BJ (cell line): ENCODE measurements around the gene ARL5A. TPM values are rescaled to one million over a fixed set of nuclear protein-coding genes. Genes with fewer than 3 reads are reported as not detected.

Experiments used
- CTCF ChIA-PET: fragments of 350-600 bp; formaldehyde crosslinking; extraction: SDS; loops from one replicate; lab custom pipeline; 2021; ENCODE audit warnings: antibody characterized with exemption, inconsistent platforms; lab: Yijun Ruan, JAX
- POLR2A ChIA-PET: fragments of 300-600 bp; sonication (Branson Sonifier 250); formaldehyde crosslinking; extraction: SDS; loops from one replicate; lab custom pipeline; 2021; ENCODE audit warnings: antibody characterized with exemption; lab: Charles Lee
- DNase-seq: peaks from one replicate; pipeline ENCODE4 v3.0.0-alpha.2; 2011; ENCODE audit warnings: low read depth
- H3K27me3 ChIP-seq: 2 replicates; pipeline ENCODE4 v1.6.0; 2011; ENCODE audit warnings: low read length; ENCODE audit not compliant: control insufficient read depth, insufficient read depth
- H3K36me3 ChIP-seq: 2 replicates; pipeline ENCODE4 v1.5.1; 2011; ENCODE audit warnings: low read length; ENCODE audit not compliant: control insufficient read depth, insufficient read depth
- H3K4me3 ChIP-seq: 2 replicates; pipeline ENCODE4 v1.5.1; 2011; ENCODE audit warnings: low read depth, mild to moderate bottlenecking, control low read depth, low read length
- polyA plus RNA-seq: library from polyadenylated mRNA; depleted of rRNA; stranded (reverse); fragments of >200 nt; gene quantifications from 2 replicates; pipeline ENCODE4 v1.2.3, GENCODE V29; 2011
- TF ChIP-seq, protein P1 (sequence below): IDR thresholded peaks from 2 replicates; pipeline ENCODE4 v1.5.1; 2011; ENCODE audit warnings: low read depth, mild to moderate bottlenecking, control low read depth, inconsistent platforms, low read length, moderate library complexity; ENCODE audit not compliant: insufficient read depth

ARL5A gene
- polyA plus RNA-seq, 1 experiment = 9.3 TPM

DNA sequence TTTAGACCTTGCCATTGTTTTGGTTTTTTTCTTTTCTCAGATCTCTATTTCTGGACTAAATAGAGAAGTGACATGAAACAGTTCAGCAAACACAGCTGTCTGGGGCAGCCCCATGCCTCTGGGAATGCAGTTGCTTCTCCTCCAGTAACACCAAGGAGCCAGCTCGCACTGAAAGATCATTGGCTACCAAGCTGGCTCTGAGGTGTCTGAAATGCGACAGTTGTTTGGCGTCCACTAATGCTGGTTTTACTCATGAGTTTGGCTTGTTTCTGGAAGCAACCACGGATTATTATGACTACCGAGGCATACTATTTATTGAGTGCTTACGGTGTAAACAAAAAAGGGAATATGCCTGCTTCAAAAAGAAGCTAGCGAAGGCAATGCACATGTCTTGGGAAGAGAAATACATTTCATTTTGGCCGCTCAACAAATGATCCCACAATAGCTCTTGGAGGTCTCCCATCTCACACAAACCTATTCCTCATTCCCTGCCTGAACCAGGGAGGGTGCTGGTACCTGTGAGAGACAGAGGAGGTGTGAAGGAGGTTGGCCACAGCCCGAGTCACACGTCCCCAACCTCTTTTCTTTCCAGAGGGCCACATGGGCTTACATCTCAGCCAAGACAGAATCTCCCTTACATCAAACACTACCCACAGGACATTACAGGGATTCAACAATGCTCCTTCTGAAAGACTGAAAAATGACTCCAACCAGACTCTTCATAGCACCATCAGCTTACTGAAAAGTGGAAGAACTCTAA, 56.4 kb downstream of the ARL5A start:
- POLR2A ChIA-PET = no interaction called here
- TF ChIP-seq, protein P1, sequence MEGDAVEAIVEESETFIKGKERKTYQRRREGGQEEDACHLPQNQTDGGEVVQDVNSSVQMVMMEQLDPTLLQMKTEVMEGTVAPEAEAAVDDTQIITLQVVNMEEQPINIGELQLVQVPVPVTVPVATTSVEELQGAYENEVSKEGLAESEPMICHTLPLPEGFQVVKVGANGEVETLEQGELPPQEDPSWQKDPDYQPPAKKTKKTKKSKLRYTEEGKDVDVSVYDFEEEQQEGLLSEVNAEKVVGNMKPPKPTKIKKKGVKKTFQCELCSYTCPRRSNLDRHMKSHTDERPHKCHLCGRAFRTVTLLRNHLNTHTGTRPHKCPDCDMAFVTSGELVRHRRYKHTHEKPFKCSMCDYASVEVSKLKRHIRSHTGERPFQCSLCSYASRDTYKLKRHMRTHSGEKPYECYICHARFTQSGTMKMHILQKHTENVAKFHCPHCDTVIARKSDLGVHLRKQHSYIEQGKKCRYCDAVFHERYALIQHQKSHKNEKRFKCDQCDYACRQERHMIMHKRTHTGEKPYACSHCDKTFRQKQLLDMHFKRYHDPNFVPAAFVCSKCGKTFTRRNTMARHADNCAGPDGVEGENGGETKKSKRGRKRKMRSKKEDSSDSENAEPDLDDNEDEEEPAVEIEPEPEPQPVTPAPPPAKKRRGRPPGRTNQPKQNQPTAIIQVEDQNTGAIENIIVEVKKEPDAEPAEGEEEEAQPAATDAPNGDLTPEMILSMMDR = no peak
- peak; percentile 83 for DNase-seq
- Histone ChIP-seq H3K36me3 (no peaks in the 10 kb centered on the region), H3K4me3 (no peak overlapping the region), H3K27me3 (no peaks in the 10 kb centered on the region)
- CTCF ChIA-PET = interaction anchor here (0.7 kb wide), 1 partner anchor 7 kb away, joined by 3 read pairs; no protein-coding TSS in a partner anchor

DNA sequence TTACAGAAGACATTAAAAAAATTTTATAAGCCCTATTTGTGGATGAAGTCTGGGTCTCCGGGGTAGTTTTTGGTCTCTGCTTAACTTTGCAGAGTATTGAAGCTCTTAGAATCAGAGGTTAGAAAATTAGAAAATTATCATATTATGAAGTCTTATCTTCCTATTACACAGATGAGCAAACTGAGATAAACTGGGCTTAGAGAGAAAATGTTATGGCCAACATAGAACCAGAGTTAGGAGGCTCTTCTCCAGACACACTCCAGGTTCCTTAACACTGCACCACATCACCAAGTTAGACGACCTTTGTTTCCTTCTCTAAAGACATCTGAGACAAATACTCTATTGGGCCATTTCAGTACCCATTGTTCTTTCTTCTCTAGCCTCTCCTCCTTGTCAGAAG, 57.2 kb downstream of the ARL5A start:
- Histone ChIP-seq H3K4me3 (no peak overlapping the region), H3K36me3 (no peaks in the 10 kb centered on the region), H3K27me3 (no peaks in the 10 kb centered on the region)
- TF ChIP-seq, protein P1 = no peak
- DNase-seq = no peak
- ChIA-PET POLR2A (no interaction called here), CTCF (no interaction called here)

DNA sequence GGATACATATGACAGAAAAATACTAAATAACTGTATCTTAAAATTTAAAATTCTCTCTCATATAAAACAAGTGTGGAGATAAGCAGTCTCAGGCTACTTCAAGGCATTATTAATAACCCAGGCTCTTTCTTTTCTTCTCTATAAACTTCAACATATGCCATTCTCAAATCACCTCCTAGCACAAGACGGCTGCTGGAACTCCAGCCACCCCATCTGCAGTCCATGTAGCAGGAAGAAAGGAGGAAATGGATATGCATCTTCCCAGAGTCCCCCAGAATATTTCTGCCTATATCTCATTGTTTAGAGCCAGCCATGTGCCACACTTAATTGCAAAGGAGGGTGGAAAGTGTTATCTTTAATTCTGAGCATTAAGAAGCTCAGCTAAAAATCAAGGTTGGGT, 58.6 kb downstream of the ARL5A start:
- Histone ChIP-seq H3K4me3 (no peak overlapping the region), H3K36me3 (no peaks in the 10 kb centered on the region), H3K27me3 (no peaks in the 10 kb centered on the region)
- no peak for DNase-seq
- ChIA-PET POLR2A (no interaction called here), CTCF (no interaction called here)
- TF ChIP-seq, protein P1 = no peak

DNA sequence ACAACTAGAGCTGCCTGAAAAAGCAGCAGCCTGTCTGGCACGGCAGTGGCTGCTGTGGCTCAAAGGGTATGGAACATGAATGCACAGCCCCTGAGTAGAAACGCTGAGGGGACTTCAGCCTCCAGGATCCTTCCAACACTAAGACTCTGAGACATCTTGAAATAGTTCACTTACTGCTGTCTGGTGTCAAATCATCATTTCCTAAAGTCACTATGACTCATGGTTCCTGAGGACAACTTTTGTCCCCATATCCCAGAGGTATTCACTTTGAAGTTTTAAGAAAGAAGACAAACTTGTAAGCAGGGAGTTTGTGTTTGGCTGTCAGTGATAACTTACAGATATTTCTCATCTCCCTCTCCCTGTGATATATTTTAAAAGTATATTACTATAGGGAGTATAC, 60.7 kb downstream of the ARL5A start:
- Histone ChIP-seq H3K36me3 (no peaks in the 10 kb centered on the region), H3K27me3 (no peaks in the 10 kb centered on the region), H3K4me3 (no peak overlapping the region)
- ChIA-PET POLR2A (no interaction called here), CTCF (no interaction called here)
- DNase-seq = no peak
- TF ChIP-seq, protein P1 = no peak

DNA sequence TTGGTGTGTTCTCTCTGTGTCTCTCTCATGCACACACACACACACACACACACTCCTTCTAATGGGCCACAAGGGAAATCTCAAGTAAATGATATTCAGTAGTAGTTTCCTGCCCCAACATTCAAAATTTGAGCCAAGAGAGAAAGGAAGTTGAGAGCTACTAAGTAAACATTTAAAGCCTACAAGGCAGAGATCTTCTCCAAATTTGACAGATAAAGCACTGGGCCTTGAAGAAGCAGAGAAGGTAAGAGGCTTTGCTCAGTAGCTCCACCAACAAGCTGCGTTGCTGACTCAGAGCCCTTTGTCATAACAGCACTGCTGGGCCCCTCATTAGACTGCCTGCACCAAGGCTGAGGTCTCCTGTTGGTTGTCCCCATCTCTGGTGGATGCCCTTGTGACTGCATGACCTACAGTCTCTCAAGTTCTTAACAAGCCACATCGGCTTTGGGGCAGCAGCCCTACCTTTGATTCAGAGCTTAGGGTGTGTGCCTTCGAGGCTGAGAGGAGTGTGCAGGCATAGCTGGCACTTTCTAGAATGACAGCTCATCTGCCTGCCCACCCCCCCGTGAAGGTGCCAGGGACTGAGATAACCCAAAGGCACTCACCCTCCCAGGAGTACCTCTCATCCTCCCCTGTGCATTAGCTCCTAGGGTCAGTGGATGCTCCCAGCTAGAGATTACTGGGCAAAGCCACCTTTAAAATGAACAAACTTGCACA, 61.6 kb downstream of the ARL5A start:
- no peak for DNase-seq
- Histone ChIP-seq H3K36me3 (no peaks in the 10 kb centered on the region), H3K27me3 (no peaks in the 10 kb centered on the region), H3K4me3 (no peak overlapping the region)
- ChIA-PET CTCF (interaction anchor here (1.1 to 1.3 kb wide), 2 partner anchors 11 to 260 kb away, joined by 3 to 4 read pairs; no protein-coding TSS in a partner anchor), POLR2A (no interaction called here)
- TF ChIP-seq, protein P1 = no peak
